Neural progenitor cell (in vitro differentiated cells): Measurements from ENCODE around the gene PCBP1. TPM values are rescaled to one million over a fixed set of nuclear protein-coding genes. Genes with fewer than 3 reads are reported as not detected.

Experiments
- DNase-seq: peaks from one replicate; pipeline ENCODE4 v3.0.0-alpha.2; 2016; ENCODE audit warnings: low spot score
- H2AFZ ChIP-seq: fragments of 200-600 bp; sonication (generic); replicated peaks from 2 replicates; pipeline ENCODE4 v1.6.1; 2016; ENCODE audit warnings: antibody characterized with exemption
- H3F3A ChIP-seq: fragments of 200-600 bp; sonication (generic); 2 replicates; pipeline ENCODE4 v1.6.1; 2016; ENCODE audit warnings: antibody characterized with exemption, low read depth
- H3K27ac ChIP-seq: fragments of 200-600 bp; sonication (generic); 2 replicates; pipeline ENCODE4 v1.5.1; 2016; ENCODE audit warnings: mild to moderate bottlenecking
- H3K27me3 ChIP-seq: fragments of 200-600 bp; sonication (generic); 2 replicates; pipeline ENCODE4 v1.6.1; 2016; ENCODE audit warnings: mild to moderate bottlenecking, moderate library complexity
- H3K36me3 ChIP-seq: fragments of 200-600 bp; sonication (generic); 2 replicates; pipeline ENCODE4 v1.5.1; 2016
- H3K4me1 ChIP-seq: fragments of 200-600 bp; sonication (generic); 2 replicates; pipeline ENCODE4 v1.6.1; 2016; ENCODE audit warnings: mixed run types
- H3K4me2 ChIP-seq: fragments of 200-600 bp; sonication (generic); 2 replicates; pipeline ENCODE4 v1.6.1; 2016
- H3K4me3 ChIP-seq: fragments of 200-600 bp; sonication (generic); 2 replicates; pipeline ENCODE4 v1.5.1; 2016
- H3K79me2 ChIP-seq: fragments of 200-600 bp; sonication (generic); 2 replicates; pipeline ENCODE4 v1.6.1; 2016; ENCODE audit warnings: low read depth
- H3K9ac ChIP-seq: fragments of 200-600 bp; sonication (generic); 2 replicates; pipeline ENCODE4 v1.6.1; 2016
- H3K9me3 ChIP-seq: fragments of 200-600 bp; sonication (generic); 2 replicates; pipeline ENCODE4 v1.5.1; 2016; ENCODE audit warnings: low read depth
- H4K20me1 ChIP-seq: fragments of 200-600 bp; sonication (generic); 2 replicates; pipeline ENCODE4 v1.6.1; 2016; ENCODE audit warnings: low read depth
- H3K27ac Mint-ChIP-seq: 3 replicates; pipeline ENCODE4 v1.8.0; 2021; ENCODE audit warnings: mixed read lengths
- H3K27me3 Mint-ChIP-seq: 2 replicates; pipeline ENCODE4 v1.8.0; 2022; ENCODE audit warnings: low read depth, mild to moderate bottlenecking, inconsistent platforms, moderate library complexity, mixed read lengths; ENCODE audit not compliant: insufficient read depth
- H3K36me3 Mint-ChIP-seq: 3 replicates; pipeline ENCODE4 v1.8.0; 2021; ENCODE audit warnings: mixed read lengths
- H3K4me1 Mint-ChIP-seq: 3 replicates; pipeline ENCODE4 v1.8.0; 2021; ENCODE audit warnings: mixed read lengths
- H3K4me3 Mint-ChIP-seq: 3 replicates; pipeline ENCODE4 v1.8.0; 2021; ENCODE audit warnings: mild to moderate bottlenecking, moderate library complexity, mixed read lengths
- H3K9me3 Mint-ChIP-seq: 3 replicates; pipeline ENCODE4 v1.8.0; 2020; ENCODE audit warnings: mixed read lengths
- CTCF ChIP-seq: fragments of 200-600 bp; sonication (generic); IDR thresholded peaks from 2 replicates; pipeline ENCODE4 v1.5.1; 2017; ENCODE audit warnings: antibody characterized with exemption, mild to moderate bottlenecking
- EZH2 ChIP-seq: fragments of 200-600 bp; sonication (generic); IDR thresholded peaks from 2 replicates; pipeline ENCODE4 v1.6.1; 2017; ENCODE audit warnings: antibody characterized with exemption, mild to moderate bottlenecking, moderate library complexity
- EZH2phosphoT487 ChIP-seq: fragments of 200-600 bp; sonication (generic); IDR thresholded peaks from 2 replicates; pipeline ENCODE4 v1.6.1; 2017; ENCODE audit warnings: antibody characterized with exemption
- total RNA-seq: library from RNA; depleted of rRNA; stranded (reverse); fragments of >200 nt; gene quantifications from 2 replicates; pipeline ENCODE4 v1.2.3, GENCODE V29; 2015; ENCODE audit warnings: low replicate concordance

PCBP1 gene
- total RNA-seq, 1 donor from 2014 or later = 62.0 TPM

- no peak for DNase-seq
- Histone ChIP-seq H3K9me3 (no peaks in the 10 kb centered on the region), H3K27ac (peak overlapping the region; percentile 100), H3K36me3 (no peaks in the 10 kb centered on the region), H3K4me1 (peaks cover 29% of the 10 kb centered on the region), H3K79me2 (peaks cover 47% of the 10 kb centered on the region), H2AFZ (peak overlapping the region; percentile 51), H4K20me1 (peaks cover 24% of the 10 kb centered on the region), H3K4me2 (peak overlapping the region; percentile 97), H3K4me3 (peak overlapping the region; percentile 89), H3K27me3 (no peaks in the 10 kb centered on the region), H3F3A (peaks cover 55% of the 10 kb centered on the region), H3K9ac (peak overlapping the region; percentile 100)
- Mint-ChIP-seq H3K36me3 (peaks cover 29% of the 10 kb centered on the region), H3K4me1 (peaks cover 41% of the 10 kb centered on the region), H3K9me3 (no peaks in the 10 kb centered on the region), H3K27me3 (peaks cover 12% of the 10 kb centered on the region), H3K27ac (peak overlapping the region; percentile 100), H3K4me3 (peak overlapping the region; percentile 99)
- TF ChIP-seq EZH2 (no peak), CTCF (no peak), EZH2phosphoT487 (no peak)
Observed at GRCh38 chr2:70084973-70085710, 2.1 kb upstream of the PCBP1 start.

- Mint-ChIP-seq H3K27me3 (peaks cover 11% of the 10 kb centered on the region), H3K4me3 (peak overlapping the region; percentile 99), H3K36me3 (peaks cover 27% of the 10 kb centered on the region), H3K27ac (peak overlapping the region; percentile 100), H3K9me3 (no peaks in the 10 kb centered on the region), H3K4me1 (peaks cover 46% of the 10 kb centered on the region)
- H3F3A ChIP-seq = peaks cover 62% of the 10 kb centered on the region
- peak overlapping the region; percentile 100 for H2AFZ ChIP-seq
- peaks cover 30% of the 10 kb centered on the region for H3K4me1 ChIP-seq
- H3K27me3 ChIP-seq = no peaks in the 10 kb centered on the region
- peak overlapping the region; percentile 89 for H3K4me3 ChIP-seq
- no peak for TF ChIP-seq EZH2phosphoT487
- no peak for TF ChIP-seq EZH2
- TF ChIP-seq CTCF = no peak
- no peaks in the 10 kb centered on the region for H3K36me3 ChIP-seq
- H3K9ac ChIP-seq = peak overlapping the region; percentile 100
- peaks cover 48% of the 10 kb centered on the region for H3K79me2 ChIP-seq
- peak overlapping the region; percentile 97 for H3K4me2 ChIP-seq
- DNase-seq = no peak
- H3K27ac ChIP-seq = peak overlapping the region; percentile 100
- H4K20me1 ChIP-seq = peaks cover 26% of the 10 kb centered on the region
- H3K9me3 ChIP-seq = no peaks in the 10 kb centered on the region
Observed at GRCh38 chr2:70085711-70086277, 1.5 kb upstream of the PCBP1 start.

- H3K27ac ChIP-seq = peak overlapping the region; percentile 100
- peak; percentile 88 for DNase-seq
Observed at GRCh38 chr2:70086278-70086837, 919 bp upstream of the PCBP1 start.

More at GRCh38 chr2:70086278-70086837, 919 bp upstream of the PCBP1 start:
- Mint-ChIP-seq H3K36me3 (peaks cover 25% of the 10 kb centered on the region), H3K4me3 (peak overlapping the region; percentile 99), H3K27me3 (peaks cover 10% of the 10 kb centered on the region), H3K9me3 (no peaks in the 10 kb centered on the region), H3K27ac (peak overlapping the region; percentile 100), H3K4me1 (peaks cover 46% of the 10 kb centered on the region)
- Histone ChIP-seq H2AFZ (peak overlapping the region; percentile 100), H3K9ac (peak overlapping the region; percentile 100), H4K20me1 (peaks cover 26% of the 10 kb centered on the region), H3K79me2 (peaks cover 48% of the 10 kb centered on the region), H3K4me2 (peak overlapping the region; percentile 97), H3K4me1 (peaks cover 30% of the 10 kb centered on the region), H3K27me3 (no peaks in the 10 kb centered on the region), H3K36me3 (no peaks in the 10 kb centered on the region), H3F3A (peaks cover 67% of the 10 kb centered on the region), H3K4me3 (peak overlapping the region; percentile 89), H3K9me3 (no peaks in the 10 kb centered on the region)
- TF ChIP-seq EZH2phosphoT487 = no peak
- TF ChIP-seq CTCF = no peak
- no peak for TF ChIP-seq EZH2
